ENCODE data around the gene TBC1D2.

The TBC1D2 gene

GRCh38 chr9:98236901-98237487 lies 18.5 kb downstream of the TBC1D2 start:
- no peak for DNase-seq

GRCh38 chr9:98235126-98235525 lies 20.3 kb downstream of the TBC1D2 start:
- DNase-seq, result no peak

DNA sequence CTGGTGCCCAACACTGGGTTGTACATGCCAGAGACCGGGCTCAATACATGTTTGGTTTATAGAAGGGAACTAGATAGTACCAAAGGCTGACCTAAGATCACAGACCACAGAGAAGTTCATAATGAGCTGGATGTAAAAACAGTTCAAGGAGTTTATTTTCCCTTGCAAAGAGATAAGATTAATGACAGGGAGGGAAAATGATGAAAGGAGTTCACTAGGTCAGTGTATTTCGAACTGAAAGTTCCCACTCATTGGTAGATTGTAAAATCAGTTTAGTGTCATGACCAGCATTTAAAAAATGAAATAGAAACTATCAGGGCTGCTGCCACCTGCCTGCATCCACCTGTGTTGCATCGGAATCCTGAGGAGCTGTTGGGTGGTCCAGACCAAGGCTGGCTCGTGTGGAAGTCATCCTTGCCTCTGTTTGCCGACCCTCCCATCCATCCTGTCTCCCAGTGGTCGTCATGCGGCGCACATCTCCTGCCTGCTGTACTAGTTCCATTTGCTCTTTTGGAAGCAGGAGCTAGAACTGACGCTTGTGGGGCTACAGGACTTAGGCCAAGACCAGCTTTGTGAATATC lies 21.1 kb downstream of the TBC1D2 start:
- DNase-seq, result no peak

DNA sequence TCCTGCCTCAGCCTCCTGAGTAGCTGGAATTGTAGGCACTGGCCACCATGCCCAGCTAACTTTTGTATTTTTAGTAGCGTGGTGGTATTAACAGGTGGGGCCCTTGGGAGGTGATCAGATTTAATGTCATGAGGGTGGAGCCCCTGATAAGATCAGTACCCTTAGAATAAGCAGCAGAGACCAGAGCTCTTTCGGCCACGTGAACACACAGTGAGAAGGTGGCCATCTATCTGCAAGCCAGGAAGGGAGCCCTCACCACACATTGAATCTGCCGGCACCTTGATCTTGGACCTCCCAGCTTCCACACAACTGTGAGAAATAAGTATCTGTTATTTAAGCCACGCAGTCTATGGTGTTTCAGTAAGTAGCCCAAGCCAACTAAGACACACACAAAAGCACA lies 22.5 kb downstream of the TBC1D2 start:
- DNase-seq, result no peak

- no peak for DNase-seq
Measured at GRCh38 chr9:98231770-98232478, 23.5 kb downstream of the TBC1D2 start.

GRCh38 chr9:98230789-98231188 lies 24.7 kb downstream of the TBC1D2 start:
- no peak for DNase-seq

GRCh38 chr9:98230304-98230703 lies 25.1 kb downstream of the TBC1D2 start:
- no peak for DNase-seq

DNA sequence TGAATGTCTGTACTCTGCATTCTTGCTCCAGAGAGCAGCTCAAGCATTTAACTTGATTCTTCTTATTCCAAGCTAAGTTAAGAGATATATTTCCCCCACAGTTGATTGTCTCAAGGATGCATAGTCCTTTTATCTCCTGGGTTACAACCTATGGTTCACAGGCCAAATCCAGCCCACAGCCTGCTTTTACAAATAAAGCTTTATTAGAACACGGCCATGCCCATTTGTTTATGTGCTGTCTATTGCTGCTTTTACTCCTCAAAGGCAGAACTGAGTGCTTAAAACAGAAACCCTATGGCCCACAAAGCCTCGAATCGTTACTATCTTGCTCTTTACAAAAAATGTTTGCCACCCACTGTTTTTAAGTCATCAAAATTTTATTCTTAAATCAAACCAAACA lies 25.8 kb downstream of the TBC1D2 start:
- DNase-seq, result no peak

GRCh38 chr9:98229090-98229395 lies 26.4 kb downstream of the TBC1D2 start:
- no peak for DNase-seq

DNA sequence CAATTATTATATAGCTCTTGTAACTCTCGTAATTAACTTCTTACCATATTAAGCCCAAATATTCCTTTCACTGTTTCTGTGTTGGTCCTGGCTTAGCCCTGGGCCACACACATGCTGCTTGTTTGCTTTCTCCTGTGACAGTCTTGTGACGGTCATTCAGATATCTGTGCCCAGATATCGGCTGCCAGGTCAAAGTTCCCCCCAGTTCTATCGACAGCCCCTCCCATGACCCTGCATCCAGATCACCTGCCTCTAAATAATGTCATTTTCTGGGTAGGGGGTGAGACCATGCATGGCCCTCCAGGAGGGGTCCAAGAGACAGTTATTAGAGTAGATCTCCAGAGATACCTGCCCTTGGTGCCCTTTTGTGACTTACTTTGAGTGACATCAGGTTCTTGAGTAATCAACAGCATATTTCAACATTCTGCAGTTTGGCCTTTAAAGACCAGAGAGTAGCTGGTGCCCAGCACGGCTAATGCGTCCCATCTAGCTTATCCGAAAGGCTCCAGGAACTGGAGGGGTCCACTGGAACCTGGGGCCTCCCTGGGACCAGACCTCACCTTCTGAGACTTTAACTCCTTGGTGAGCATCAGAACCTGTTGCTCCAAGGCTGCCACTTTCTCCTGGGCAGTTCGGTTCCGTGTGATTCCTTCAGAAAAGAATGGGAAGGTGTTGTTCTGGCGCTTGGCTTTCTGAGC lies 26.9 kb downstream of the TBC1D2 start:
- DNase-seq, result no peak

- no peak for DNase-seq
Measured at GRCh38 chr9:98227883-98228282, 27.6 kb downstream of the TBC1D2 start.

GRCh38 chr9:98226957-98227356 lies 28.5 kb downstream of the TBC1D2 start:
- DNase-seq, result no peak

GRCh38 chr9:98226516-98226915 lies 28.9 kb downstream of the TBC1D2 start:
- DNase-seq, result no peak

DNA sequence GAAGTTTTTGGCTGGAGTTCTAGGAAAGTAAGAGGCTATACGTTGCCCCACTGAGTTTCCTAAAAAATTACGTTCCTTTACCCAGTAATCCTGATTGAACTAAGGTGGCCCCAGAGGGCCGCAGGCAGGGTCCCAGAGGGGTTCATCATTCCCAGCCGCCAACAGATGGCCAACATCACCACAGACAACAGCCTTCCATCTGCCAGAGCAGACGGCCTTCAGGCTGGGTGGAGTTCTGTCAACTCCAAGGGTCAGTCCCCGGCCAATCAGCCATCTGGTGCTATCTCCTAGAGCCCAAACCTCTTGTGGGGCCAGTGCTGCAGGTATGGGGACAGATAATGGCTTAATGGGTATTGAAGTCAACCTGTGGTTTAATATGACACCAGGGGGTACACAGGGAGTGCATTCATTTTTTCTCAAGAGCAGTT lies 30.4 kb downstream of the TBC1D2 start:
- no peak for DNase-seq

DNA sequence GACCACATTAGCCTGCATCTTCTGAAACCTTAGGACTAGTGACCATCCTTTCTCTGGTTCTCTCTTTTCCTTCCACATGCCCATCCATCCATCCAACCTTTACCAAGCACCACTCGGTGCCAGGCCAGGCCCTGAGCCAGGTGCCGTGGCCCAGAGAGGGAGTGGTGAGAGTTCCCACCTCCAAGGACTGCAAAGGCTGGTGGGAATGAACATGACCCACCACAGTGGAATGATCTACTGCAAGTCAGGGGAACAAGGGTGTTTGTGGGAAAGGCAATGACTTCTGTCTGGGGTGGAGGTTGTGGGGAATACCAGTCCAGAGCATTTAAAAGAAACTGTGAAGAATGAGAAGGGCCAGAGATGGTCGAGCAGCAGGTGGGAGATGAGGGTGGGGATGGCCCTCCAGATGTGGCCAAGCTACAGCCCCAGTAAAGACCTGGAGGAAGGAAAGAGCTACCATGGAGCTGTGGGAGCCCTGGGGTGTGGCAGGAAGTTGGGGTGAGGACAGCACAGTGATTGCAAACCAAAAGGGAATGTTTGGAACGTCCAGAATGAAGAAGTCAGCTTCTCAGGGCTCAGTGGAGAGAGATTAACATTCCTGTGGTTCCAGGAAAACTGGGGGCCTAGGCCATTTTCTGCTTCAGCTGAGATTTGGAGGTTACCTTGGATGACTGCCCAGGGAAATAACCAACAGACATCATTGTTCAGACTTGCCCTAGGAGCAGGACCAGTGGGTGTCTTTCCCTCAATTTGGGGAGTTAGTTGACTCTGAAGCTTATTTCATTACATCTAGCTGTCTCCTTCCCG lies 32.4 kb downstream of the TBC1D2 start:
- DNase-seq, result no peak

- no peak for DNase-seq
Measured at GRCh38 chr9:98220911-98221310, 34.5 kb downstream of the TBC1D2 start.

DNA sequence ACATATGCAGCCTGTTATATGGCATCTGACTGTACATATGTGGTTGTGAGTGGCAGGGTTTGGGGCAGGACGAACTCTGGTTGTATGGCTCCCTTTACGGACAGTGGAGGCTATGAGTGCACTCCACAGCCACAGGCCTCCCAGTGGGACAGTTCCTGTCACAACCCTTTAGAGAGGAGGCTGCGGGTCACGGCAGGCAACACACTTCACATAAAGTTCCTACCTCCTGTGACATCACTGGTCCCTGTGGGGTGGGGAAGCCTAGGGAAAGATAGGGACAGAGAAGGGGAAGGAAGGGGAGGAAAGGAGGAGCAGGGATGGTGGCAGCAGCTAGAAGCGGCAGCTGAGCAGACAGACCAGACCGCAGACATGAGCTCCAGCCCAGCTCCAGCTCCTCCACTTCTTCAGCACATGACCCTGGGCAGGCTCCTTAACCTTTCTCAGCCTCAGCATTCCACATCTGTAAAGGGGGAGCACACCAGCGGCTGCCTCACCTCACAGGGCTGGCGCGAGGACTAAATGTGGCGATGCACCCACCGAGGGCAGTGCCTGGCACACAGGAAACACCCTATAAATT lies 35.6 kb downstream of the TBC1D2 start:
- DNase-seq, result no peak

DNA sequence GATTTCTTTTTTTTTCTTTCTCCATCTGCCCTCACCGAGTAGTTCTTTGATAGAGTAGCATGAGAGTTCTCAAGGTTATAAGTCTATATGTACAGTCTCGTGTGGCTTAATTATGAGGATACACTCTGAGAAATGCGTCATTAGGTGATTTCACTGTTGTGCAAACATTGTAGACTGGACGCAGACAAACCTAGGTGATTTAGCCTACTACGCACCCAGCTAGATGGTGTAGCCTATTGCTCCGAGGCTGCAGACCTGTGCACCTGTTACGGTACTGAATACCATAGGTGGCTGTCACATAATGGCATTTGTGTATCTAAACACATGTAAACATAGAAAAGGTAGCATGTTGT lies 36.1 kb downstream of the TBC1D2 start:
- no peak for DNase-seq

DNA sequence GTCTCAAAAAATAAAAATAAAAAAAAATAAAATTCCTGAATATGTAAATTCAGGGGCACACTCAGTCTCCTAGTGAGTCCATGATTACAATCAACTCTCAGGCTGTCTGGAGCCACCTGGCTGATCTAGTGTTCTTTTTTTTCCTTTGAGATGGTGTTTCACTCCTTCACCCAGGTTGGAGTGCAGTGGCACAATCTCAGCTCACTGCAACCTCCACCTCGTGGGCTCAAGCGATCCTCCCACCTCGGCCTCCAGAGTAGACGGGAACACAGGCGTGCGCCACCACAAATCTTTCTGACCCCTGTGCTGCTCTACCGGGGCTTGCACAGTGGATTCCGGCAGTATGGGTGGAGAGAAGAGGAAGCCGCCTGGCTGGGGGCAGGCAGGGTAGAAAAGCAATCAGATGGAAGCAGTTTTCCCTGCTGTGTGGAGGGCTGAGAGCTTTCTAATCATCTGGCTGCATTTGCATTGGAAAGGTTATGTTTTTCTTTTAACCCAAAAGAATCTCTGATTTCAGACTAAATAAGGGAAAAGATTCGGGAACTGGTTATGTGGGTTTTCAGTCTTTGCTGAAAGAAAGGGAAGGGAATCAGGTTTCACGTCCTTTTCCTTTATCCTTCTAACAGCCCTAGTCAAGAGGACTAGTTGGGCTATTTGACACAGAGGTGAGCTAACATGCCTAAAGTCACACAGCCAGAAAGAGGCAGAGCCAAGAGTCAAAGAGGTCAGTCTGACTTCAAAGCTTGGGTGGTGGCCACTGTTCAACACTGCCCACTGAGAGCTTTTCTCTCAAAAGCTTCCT lies 36.7 kb downstream of the TBC1D2 start:
- DNase-seq, result no peak

- no peak for DNase-seq
Measured at GRCh38 chr9:98217255-98217654, 38.2 kb downstream of the TBC1D2 start.

- DNase-seq, result no peak
Measured at GRCh38 chr9:98216391-98216790, 39.1 kb downstream of the TBC1D2 start.

DNA sequence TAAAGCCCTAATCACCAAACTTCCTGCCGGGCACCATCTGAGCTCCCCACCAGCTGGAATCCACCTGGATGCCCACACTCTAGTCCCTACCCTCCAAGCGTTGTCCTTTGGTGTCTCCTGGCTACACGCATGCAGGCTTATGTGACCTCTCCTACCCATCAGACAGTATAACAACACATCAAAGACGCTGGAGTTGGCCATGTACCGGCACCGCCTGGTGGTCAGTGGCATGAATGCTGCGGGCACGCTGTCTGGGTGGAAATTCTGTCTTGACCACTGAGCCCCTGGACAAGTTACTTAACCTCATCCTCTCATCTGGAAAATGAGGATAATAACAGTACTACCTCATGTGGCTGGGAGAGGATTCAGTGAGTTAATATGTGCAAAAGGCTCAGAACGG lies 39.6 kb downstream of the TBC1D2 start:
- DNase-seq, result no peak
